ENCODE data around the gene TENM4.

GRCh38 chr11:78725200-78725599, 715.6 kb downstream of the TENM4 start:
- TF ChIP-seq, protein P1, sequence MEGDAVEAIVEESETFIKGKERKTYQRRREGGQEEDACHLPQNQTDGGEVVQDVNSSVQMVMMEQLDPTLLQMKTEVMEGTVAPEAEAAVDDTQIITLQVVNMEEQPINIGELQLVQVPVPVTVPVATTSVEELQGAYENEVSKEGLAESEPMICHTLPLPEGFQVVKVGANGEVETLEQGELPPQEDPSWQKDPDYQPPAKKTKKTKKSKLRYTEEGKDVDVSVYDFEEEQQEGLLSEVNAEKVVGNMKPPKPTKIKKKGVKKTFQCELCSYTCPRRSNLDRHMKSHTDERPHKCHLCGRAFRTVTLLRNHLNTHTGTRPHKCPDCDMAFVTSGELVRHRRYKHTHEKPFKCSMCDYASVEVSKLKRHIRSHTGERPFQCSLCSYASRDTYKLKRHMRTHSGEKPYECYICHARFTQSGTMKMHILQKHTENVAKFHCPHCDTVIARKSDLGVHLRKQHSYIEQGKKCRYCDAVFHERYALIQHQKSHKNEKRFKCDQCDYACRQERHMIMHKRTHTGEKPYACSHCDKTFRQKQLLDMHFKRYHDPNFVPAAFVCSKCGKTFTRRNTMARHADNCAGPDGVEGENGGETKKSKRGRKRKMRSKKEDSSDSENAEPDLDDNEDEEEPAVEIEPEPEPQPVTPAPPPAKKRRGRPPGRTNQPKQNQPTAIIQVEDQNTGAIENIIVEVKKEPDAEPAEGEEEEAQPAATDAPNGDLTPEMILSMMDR (IDR thresholded peaks at IDR 0.05; ENCODE audit: borderline replicate concordance, extremely low read depth, low read length, poor library complexity, severe bottlenecking) = no peak
- no peak for TF ChIP-seq EZH2 (IDR thresholded peaks at IDR 0.05; ENCODE audit: borderline replicate concordance, low read depth, low read length, severe bottlenecking)

Data from DND-41 (cell line).